CD4-positive, alpha-beta T cell treated with Interleukin-6 for 4 hours (primary cell): ENCODE data around the gene GLRX.

Source experiments
- DNase-seq: peaks from one replicate; pipeline ENCODE4 v3.0.0-alpha.2; 2020; ENCODE audit warnings: mixed read lengths

The GLRX gene

GRCh38 chr5:95808686-95809413 is 13.7 kb downstream of the GLRX start:
- peak; percentile 82 for DNase-seq

DNA sequence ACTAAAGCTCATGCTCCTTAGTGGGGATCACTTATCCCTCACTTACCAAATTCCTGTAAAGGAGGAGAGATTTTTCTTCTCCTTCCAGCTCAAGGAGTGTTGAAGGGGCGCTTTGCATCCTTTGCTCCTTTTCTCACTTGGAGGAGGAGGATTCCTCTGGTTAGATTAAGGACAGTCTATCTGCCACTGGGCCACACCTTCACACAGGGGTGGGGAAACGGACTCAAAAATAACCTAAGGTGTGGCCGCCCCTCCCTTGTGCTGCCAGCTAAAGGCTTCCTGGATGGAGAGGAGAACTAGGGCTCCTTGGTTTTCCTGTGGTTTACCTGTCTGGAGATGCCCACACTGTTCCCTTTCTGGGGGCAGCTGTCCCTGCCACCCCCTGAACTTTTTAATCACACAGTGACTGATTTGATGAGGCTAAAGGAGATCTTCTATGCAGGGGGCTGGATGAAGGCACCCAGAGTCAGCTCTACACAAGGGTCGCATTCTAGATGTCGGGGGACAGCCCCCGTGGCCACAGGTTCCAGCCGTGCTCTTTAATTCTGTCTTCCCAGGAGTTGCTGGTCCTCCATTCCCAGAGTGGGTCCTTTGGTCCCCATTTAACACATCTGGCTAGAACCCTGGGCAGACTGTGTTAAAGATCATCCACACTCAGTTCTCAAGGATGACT is 14.4 kb downstream of the GLRX start:
- peak; percentile 13 for DNase-seq

DNA sequence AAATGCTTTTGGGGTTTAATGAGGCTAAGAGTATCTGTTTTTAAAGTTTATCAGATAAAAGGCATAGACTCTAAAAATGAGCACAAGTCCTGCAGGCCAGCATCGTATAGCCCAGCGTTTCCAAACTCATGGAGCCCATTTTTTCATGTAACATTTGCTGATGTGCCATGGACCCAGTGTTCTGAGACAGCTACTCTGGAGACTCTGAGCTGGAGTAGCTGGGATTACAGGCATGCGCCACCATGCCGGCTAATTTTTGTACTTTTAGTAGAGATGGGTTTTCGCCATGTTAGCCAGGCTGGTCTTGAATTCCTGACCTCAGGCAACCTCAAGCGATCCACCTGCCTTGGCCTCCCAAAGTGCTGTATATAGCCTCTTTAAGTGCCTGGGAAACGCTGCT is 15.8 kb downstream of the GLRX start:
- DNase-seq, result no peak

DNA sequence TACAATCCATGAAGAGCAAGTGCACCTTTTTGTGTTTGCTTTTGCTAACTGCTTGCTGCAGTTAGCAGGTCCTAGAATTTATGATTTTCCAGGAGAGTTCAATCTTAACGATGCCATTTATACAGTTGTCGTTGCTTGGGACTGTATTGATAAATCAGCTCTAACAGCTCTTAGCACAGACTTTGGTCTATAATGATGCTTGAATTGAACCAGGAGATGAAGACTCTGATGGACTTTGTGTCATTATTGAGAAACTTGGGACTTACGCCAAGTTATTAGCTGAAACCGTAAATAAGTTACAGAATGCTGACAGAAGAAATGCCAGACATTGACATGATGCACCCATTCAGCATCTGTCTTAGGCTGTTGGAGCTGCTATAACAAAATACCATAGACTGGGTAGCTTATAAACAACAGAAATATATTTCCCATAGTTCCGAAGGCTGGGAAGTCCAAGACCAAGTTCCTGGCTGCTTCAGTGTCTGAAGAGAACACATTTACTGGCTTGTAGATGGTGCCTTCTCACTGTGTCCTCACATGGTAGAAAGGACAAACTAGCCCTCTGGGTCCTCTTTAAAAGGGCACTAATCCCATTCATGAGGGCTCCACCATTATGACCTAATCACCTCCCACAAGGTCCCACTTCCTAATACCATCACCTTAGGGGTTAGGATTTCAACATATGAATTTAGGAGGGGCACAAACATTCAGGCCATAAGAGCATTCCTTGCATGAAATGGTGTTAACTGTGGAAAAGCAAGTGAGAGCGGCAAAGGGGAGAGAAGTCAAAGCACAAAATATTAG is 17.6 kb downstream of the GLRX start:
- no peak for DNase-seq

GRCh38 chr5:95803271-95804148 is 19.0 kb downstream of the GLRX start:
- DNase-seq, result no peak

GRCh38 chr5:95801961-95802360 is 20.6 kb downstream of the GLRX start:
- no peak for DNase-seq

DNA sequence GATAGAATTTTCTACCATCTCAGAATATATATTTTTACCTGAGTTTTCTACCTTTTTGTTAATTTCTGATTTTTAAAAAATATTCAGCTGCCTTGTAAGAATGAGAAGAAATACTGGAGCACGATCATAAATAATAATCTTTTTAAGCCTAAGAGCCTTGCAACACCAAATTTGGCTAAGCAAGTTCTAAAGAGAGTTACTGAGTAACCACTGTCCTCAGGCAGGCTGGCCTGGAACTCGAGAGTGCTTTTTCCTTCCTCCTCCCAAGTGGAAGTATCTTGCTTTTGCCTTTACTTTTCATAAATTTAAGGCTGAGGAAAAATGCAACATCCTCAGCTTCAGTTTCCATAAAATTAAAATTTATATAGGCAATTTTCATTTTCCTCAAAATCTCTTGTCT is 21.0 kb downstream of the GLRX start:
- no peak for DNase-seq

GRCh38 chr5:95800553-95800952 is 22.0 kb downstream of the GLRX start:
- no peak for DNase-seq

DNA sequence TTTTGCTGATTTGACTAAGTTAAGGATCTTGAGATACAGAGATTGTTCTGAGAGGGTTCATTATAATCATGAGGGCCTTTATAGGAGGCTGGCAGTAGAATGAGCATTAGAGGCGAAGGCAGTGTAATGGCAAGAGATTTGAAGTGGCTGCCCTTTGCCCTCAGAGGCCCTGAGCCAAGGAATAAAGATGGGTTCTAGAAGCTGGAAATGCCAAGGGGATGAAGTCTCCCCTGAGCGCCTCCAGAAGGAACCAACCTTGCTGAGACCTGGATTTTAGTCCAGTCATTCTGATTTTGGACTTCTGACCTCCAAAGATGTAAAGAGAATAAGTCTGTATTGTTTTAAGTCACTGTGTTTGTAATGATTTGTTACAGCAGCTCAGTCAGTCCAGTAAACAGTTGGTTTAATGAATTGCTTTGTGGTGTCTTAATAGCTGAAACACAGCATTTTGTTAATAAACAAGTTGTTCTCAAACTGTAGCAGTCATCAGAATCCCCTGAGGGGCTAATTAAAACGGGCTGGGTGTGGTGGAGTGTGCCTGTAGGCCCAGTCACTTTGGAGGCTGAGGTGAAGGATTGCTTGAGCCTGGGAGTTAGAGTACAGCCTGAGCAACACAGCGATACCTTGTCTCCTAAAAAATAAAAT is 23.2 kb downstream of the GLRX start:
- DNase-seq, result no peak

DNA sequence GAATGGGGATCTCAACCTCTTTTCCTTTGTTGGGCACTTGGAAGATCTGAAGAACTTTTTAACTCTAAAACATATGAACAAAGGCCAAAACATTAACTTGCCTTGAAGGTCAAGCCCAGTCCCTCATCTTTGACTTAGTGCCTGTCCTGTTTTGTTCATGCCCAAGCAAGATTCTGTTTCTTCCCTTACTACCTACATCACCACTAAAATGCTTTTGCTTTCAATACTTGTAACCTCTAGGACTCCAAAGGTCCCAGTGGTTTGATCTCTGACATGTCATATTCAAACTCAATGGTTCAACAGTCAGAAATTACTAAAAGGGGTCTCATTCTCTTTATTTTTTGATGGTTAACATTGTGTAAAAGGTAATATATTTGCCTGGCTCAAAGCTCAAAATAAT is 24.0 kb downstream of the GLRX start:
- no peak for DNase-seq

GRCh38 chr5:95798048-95798447 is 24.5 kb downstream of the GLRX start:
- DNase-seq, result no peak

DNA sequence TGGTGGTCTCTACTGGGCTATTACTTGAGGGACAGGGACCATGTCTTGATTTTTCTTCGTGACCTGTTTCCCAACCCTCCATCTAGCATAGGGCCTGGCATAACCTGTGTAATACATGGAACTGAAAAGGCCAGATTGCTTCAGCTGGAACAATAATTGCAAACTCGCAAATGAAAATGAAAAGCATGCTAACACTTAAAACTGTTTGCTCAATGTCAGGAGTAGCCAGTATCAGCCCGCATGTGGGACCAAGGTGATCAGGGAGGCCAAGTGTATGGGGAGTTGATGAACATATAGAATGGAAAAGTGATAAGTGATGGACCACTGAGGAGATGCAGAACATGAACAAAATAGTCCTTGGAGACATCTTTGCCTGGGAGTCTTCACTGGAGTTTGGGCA is 25.2 kb downstream of the GLRX start:
- no peak for DNase-seq

DNA sequence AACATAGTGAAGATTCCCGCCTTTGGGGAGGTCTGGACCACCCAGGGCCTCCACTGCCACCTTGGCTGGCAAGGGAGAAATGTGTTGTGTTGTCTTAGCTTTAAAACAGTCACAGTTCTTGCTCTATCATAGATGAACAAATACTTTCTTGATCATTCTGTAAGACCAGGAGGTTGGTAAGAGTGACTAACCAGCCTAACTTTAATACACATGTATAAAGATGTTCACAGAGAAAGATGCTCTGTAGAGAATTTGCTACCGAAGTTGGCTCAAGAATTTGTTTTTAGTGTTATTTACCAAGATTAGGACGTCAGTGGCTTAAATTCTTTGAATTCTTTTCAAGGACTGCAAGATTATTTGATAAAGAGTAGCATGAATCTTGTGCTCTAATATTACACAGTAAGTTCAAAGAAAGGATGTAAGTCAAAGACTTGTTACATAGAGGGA is 28.4 kb downstream of the GLRX start:
- no peak for DNase-seq

DNA sequence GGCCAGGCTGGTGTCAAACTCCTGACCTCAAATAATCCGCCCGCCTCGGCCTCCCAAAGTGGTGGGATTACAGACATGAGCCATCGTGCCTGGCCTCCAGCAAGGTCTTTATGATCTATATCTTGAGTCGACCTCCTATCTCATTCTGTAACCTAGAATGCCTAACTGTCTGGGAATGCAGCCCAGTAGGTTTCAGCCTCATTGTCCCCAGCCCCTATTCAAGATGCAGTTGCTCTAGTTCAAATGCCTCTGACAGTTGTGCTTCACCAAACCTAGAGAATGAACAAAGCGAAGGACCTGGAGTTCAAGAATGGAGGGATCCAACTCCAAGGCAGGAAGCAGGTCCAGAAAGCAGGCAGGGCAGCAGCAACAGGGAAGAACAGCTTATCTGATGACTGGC is 30.8 kb downstream of the GLRX start:
- no peak for DNase-seq

DNA sequence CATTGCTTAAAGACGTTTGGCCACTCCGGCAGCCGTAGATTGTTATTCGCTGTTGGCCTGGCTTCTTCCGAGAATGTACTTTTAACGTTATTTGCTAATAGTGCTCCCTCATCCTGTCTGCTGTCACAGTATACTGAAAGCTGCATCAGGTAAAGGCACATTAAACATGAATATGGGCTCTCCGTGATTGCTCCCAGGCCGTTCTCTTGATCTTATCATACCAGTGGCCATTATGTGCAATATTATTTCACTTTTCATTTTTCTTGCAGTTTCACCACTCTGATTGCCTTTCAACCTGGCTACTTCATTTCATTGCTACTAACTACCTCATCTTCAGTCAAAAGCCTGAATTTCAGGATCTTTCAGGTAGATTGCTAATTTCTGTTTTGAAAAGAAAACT is 34.0 kb downstream of the GLRX start:
- DNase-seq, result no peak

DNA sequence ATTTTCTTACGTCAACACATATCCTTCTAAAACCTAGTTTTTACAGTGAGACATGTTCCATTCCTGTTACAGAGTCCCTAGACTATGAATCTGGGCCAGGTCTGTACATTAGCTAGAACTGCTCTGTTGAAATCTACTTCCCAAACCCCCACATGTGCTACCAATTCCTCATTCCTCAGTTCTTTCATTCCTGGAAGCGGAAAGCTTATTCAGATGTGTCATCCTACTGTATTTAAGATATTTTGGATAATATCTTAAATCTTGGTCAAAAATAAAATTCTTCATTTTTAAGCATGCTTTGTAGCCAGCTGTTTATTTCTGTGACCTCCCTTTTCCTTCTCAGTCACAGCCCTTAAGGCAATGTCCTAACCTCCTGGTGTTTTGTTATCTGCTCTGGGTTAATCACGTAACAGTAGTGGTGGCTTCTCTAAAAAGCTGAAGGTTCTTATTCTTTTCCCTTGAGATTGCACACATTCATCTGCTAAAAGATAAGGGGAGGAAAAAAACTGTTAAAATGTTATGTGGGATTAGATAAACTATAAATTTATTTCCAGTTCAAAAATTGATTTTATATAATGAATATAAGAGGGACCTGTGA is 35.6 kb downstream of the GLRX start:
- DNase-seq, result no peak

- no peak for DNase-seq
Observed at GRCh38 chr5:95784514-95785302, 37.8 kb downstream of the GLRX start.

DNA sequence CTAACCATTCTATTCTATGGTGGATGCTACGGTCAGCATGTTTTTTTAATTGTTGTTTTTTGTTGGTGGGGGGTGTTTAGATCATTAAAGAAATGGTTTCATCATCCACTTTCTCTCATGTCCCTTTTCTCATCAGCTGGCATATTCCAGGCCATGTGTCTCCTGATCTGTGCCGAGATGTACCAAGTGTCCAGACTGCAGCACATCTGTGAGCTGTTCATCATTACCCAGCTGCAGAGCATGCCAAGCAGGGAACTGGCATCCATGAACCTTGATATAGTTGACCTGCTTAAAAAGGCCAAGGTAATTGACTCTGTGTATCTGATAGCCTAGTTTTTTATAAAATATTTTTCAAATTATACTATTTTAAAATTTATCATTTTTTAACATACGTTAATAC is 38.9 kb downstream of the GLRX start:
- no peak for DNase-seq

- DNase-seq, result no peak
Observed at GRCh38 chr5:95782181-95782580, 40.3 kb downstream of the GLRX start.

- DNase-seq, result peak; percentile 83
Observed at GRCh38 chr5:95781101-95781583, 41.4 kb downstream of the GLRX start.

GRCh38 chr5:95780597-95780996 is 41.9 kb downstream of the GLRX start:
- DNase-seq, result no peak
